ENCODE results near the gene PRKRIP1. TPM values are rescaled to one million over a fixed set of nuclear protein-coding genes. Genes with fewer than 3 reads are reported as not detected.
"Not testable (repeated sequence)": the region's sequence is repeated elsewhere in the genome, so short reads cannot be mapped to it uniquely, and the experiment has no call there.

Gene PRKRIP1, protein sequence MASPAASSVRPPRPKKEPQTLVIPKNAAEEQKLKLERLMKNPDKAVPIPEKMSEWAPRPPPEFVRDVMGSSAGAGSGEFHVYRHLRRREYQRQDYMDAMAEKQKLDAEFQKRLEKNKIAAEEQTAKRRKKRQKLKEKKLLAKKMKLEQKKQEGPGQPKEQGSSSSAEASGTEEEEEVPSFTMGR
- polyA plus RNA-seq (2013, experiment 1 of 2), result 20.9 TPM
- polyA plus RNA-seq (2013, experiment 2 of 2), result 20.7 TPM

DNA sequence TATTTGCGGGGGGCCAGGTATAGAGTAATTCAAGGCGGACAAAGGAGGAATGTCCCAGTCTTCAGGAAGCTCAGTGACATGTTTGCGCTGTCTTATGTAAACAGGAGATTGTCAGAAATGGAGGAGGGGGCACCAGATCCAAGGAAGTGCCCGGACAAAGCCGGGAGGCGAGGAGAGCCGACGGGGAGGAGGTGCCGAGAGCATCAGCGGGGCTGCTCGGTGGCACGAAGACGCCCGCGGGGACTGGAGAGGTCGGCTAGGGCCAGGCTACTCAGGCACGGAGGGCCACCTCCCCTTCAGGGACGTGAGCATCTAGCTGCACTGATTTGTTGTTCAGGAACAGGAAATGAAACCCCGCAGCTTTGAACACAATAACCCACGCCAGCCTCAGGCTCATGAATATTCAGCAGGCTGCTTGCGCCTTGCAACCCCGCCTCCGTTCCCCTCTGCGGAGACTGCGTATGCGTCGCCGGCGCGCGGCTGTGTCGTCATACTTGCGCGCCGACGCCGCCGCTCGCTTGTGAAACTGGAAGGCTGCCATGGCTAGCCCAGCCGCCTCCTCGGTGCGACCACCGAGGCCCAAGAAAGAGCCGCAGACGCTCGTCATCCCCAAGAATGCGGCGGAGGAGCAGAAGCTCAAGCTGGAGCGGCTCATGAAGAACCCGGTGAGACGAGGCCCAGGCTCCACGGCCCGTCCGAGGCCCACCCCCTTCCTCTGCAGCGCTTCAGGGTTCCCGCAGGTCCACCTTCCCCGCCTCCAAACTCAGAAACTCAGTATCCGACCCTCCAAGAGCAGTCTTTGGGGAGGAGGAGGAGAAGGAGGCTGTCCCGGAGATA lies at the start of gene PRKRIP1:
Gene PRKRIP1 (plus strand): TSS at position 491 of the 837 bp plus-strand sequence. CDS start 49 bp downstream, at position 540.
- Histone ChIP-seq H3K9me3 (ENCODE audit: insufficient read depth, low read depth, low read length) (no peaks in the 10 kb centered on the region), H3K27ac (ENCODE audit: low read depth, low read length) (peak within 1 kb of the TSS; percentile 93)
- under 1% methylated on average over 56 of the region's 59 CpGs for WGBS

DNA sequence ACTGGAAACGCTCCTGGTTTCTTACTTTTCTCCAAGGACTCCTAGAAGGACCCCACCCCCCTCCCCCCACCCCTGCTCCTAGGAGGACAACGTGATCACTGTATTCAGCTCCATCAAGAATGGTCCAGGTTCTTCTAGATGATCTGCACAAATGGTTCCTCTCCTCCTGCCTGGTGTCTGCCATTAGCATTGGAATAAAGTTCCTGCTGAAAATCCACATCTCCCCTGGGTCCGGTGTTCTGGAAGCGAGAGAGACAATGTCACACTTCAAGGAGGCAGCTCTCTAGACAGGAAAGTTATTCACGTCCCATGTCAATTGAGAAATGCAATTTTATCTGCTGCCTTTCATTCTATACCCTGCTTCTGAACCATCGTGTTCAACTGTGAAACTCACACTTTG lies 49.2 kb upstream of the PRKRIP1 start:
- not testable (repeated sequence) for H3K36me3 ChIP-seq (ENCODE audit: insufficient read depth, low read length); H3K27me3 ChIP-seq (ENCODE audit: insufficient read depth, low read length); H3K27ac ChIP-seq (ENCODE audit: low read depth, low read length); H3K9me3 ChIP-seq (ENCODE audit: insufficient read depth, low read depth, low read length); H3K4me3 ChIP-seq (ENCODE audit: low read length); H3K9ac ChIP-seq (ENCODE audit: low read depth, low read length); H3K4me1 ChIP-seq (ENCODE audit: insufficient read depth, low read length)
- 91% methylated on average over 2 of the region's 6 CpGs for WGBS

More for the DNA sequence above, at the start of gene PRKRIP1:
- Histone ChIP-seq H3K4me1 (ENCODE audit: insufficient read depth, low read length) (no peaks in the 10 kb centered on the region), H3K9ac (ENCODE audit: low read depth, low read length) (peak within 1 kb of the TSS; percentile 96), H3K4me3 (ENCODE audit: low read length) (peak within 1 kb of the TSS; percentile 88), H3K36me3 (ENCODE audit: insufficient read depth, low read length) (peaks cover 45% of the 10 kb centered on the region), H3K27me3 (ENCODE audit: insufficient read depth, low read length) (no peaks in the 10 kb centered on the region)

DNA sequence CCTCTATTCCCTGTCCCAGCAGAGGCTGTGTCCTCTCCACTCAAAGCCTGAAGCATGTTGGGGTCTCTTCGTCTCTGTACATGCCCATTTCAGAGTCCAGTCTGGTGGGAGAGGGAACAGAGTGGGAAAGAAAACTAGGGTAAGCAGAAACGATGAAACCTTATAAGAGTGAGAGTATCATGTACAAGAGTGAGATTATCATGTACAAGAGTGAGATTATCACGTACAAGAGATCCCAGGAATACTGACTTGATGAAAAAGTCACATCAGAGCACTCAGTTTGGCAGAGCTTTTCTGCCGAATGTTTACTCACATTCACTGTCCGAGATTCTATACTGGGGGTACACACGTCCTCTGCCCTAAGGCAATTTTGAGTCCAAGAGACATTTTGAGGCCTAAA lies 39.8 kb upstream of the PRKRIP1 start, which contains the start of gene SPDYE6:
Gene SPDYE6 (minus strand): TSS at position 101 of the 400 bp plus-strand sequence. CDS start 421 bp downstream, outside the sequence.
- not testable (repeated sequence) for H3K36me3 ChIP-seq (ENCODE audit: insufficient read depth, low read length); H3K27ac ChIP-seq (ENCODE audit: low read depth, low read length); H3K4me3 ChIP-seq (ENCODE audit: low read length); H3K27me3 ChIP-seq (ENCODE audit: insufficient read depth, low read length); H3K9me3 ChIP-seq (ENCODE audit: insufficient read depth, low read depth, low read length); H3K4me1 ChIP-seq (ENCODE audit: insufficient read depth, low read length); H3K9ac ChIP-seq (ENCODE audit: low read depth, low read length)
- no CpG with 5 or more reads among the region's 6 CpGs for WGBS

DNA sequence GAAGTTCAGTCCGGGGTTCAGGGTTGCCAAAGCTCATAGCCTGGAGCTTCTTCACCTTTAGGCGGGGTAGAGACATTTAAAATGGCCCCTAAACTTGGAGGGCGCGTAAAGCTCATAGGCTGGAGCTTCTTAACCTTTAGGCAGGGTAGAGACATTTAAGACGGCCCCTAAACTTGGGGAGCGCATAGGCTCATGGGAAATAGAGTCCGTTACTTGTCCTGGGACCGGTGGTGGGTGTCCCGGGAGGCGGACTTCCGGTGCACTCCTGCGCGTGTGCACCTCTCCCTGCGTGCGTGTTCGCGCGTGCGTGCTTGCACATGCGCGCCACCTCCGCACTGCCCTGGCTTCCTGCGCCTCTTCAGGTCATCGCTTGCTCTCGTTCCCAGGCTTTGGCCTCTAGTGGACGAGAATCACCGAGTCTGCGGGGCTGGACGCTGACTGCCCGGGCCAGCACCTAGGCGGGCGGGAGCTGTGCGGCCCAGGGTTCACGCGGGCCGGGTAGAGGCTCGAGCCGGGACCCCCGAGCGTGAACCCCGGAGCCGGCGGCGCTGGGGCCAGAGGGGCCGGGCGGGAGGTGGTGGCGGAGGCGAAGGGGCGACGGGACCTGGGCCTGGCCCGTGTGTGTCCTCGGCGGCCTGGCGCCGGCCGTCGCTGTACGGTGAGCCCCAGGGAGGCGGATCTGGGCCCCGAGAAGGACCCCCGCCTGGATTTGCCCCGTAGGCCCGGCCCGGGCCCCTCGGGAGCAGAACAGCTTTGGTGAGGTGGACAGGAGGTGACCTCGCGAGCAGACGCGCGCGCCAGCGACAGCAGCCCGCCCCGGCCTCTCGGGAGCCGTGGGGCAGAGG lies 32.4 kb upstream of the PRKRIP1 start:
- not testable (repeated sequence) for H3K27ac ChIP-seq (ENCODE audit: low read depth, low read length)
- WGBS, result under 1% methylated on average over 76 of the region's 76 CpGs

DNA sequence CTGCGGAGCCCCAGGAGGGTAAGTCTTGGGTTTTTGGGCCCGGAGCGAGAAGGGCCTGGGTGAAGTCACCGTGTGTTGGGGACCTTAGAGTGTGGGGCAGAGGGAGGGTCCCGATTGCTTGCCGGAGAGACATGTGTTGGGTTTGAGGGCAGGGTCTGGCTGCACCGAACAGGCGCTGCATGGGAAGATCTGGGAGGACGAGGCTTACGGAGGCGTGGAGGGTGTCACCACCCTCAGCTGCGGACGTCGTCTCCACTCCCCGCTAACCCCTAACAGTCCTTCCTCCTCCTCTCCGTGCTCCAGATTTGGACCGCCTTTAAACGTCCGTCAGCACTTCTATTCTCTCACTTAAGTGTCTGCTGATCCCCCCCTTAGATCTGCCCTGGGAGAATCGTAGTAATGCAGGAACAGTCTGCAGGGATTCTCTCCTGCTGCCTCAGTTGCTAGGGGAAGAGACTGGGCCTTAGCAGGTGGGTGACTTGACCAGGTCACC lies 31.7 kb upstream of the PRKRIP1 start:
- Histone ChIP-seq H3K9ac (ENCODE audit: low read depth, low read length) (peak overlapping the region; percentile 51), H3K4me3 (ENCODE audit: low read length) (peak overlapping the region; percentile 60)

More for the DNA sequence above, 32.4 kb upstream of the PRKRIP1 start:
- H3K4me1 ChIP-seq (ENCODE audit: insufficient read depth, low read length); H3K27me3 ChIP-seq (ENCODE audit: insufficient read depth, low read length); H3K9me3 ChIP-seq (ENCODE audit: insufficient read depth, low read depth, low read length): not testable (repeated sequence)
- peak overlapping the region; percentile 60 for H3K4me3 ChIP-seq (ENCODE audit: low read length)
- H3K9ac ChIP-seq (ENCODE audit: low read depth, low read length), result peak overlapping the region; percentile 51
- peaks cover 12% of the 10 kb centered on the region; the same call in 1 of the 2 replicates for H3K36me3 ChIP-seq (ENCODE audit: insufficient read depth, low read length)

DNA sequence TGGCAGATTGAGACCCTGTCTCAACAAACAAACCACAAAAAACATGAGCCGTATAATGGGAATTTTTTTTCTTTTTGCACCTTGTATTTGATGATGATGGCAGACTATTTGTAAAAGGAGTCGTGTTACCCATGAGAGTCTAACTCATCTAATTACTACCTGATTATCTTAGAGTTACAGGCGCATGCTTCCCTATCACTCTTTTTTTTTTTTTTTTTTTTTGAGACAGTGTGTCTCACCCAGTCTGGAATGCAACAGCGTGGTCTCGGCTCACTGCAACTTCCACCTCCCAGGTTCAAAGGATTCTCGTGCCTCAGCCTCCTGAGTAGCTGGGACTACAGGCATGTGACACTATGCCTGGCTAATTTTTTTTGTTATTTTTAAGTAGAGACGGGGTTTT lies 30.8 kb upstream of the PRKRIP1 start:
- H3K9ac ChIP-seq (ENCODE audit: low read depth, low read length); H3K27me3 ChIP-seq (ENCODE audit: insufficient read depth, low read length); H3K4me1 ChIP-seq (ENCODE audit: insufficient read depth, low read length); H3K4me3 ChIP-seq (ENCODE audit: low read length); H3K27ac ChIP-seq (ENCODE audit: low read depth, low read length); H3K9me3 ChIP-seq (ENCODE audit: insufficient read depth, low read depth, low read length): not testable (repeated sequence)
- 83% methylated on average over 2 of the region's 7 CpGs for WGBS
- H3K36me3 ChIP-seq (ENCODE audit: insufficient read depth, low read length), result peaks cover 15% of the 10 kb centered on the region; the same call in 1 of the 2 replicates

More for the DNA sequence above, 31.7 kb upstream of the PRKRIP1 start:
- not testable (repeated sequence) for H3K9me3 ChIP-seq (ENCODE audit: insufficient read depth, low read depth, low read length); H3K4me1 ChIP-seq (ENCODE audit: insufficient read depth, low read length); H3K27me3 ChIP-seq (ENCODE audit: insufficient read depth, low read length); H3K27ac ChIP-seq (ENCODE audit: low read depth, low read length)
- 0% methylated on average over 12 of the region's 20 CpGs for WGBS
- H3K36me3 ChIP-seq (ENCODE audit: insufficient read depth, low read length), result peaks cover 12% of the 10 kb centered on the region; the same call in 1 of the 2 replicates

DNA sequence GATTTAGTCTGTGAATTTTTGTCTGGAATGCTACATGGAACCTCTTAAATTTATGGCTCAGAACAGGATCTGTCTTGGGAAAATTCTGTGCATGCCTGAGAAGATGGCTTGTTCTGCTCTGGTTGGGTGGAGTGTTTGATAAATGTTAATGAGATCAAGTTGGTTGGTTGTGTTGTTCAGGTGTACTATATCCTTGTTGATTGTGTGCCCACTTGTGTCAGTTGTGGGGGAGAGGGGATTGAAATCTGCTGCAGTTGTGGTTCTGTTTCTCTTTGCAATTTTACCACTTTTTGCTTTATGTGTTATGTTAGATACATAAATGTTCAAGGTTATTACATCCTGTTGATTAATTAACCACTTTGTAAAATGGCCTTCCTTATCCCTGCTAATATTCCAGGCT lies 26.1 kb upstream of the PRKRIP1 start:
- not testable (repeated sequence) for H3K4me1 ChIP-seq (ENCODE audit: insufficient read depth, low read length); H3K27ac ChIP-seq (ENCODE audit: low read depth, low read length); H3K9ac ChIP-seq (ENCODE audit: low read depth, low read length); H3K27me3 ChIP-seq (ENCODE audit: insufficient read depth, low read length); H3K4me3 ChIP-seq (ENCODE audit: low read length); H3K9me3 ChIP-seq (ENCODE audit: insufficient read depth, low read depth, low read length)
- peaks cover 18% of the 10 kb centered on the region; the same call in 1 of the 2 replicates for H3K36me3 ChIP-seq (ENCODE audit: insufficient read depth, low read length)

DNA sequence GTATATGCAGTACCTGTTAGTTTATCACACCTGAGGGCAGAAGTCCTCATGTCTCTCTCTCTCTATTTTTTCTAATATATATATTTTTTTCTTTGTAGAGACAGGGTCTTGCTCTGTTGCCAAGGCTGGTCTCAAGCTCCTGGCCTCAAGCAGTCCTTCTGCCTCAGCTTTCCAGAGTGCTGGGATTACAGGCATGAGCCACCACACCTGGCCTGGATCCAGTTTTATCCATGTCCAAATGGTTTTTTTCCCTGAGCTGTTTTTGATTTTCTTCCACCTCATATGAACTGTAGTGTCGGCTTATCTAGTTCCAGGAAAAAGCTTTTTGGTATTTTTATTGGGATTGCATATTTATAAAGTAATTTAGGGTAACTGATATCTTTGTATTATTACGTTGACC lies 23.4 kb upstream of the PRKRIP1 start:
- WGBS, result no CpG with 5 or more reads among the region's 2 CpGs
- peaks cover 22% of the 10 kb centered on the region for H3K36me3 ChIP-seq (ENCODE audit: insufficient read depth, low read length)

DNA sequence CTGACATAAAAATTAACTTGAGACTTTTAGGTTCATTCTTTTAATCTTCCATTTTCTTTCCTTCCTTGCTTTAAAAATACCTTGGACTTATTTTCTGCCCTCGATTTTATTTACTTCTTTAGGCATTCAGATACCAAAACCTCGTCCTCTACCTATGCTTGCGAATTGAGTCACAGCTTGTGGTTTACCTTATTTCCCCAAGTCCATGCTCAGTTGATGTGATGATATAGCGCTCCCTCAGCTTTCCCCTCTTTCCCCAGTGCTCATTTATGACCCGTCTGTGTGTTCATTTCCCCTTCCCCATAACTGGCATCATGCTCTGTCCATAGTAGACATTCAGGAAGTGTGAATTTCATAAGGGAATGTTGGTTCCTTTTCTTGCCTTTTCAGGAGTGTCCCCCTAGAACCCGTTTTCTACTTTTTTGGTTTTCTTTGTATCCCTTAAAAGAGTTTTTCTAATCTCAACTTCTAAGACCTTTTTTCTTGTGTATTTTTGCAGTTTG lies 19.1 kb upstream of the PRKRIP1 start:
- H3K36me3 ChIP-seq (ENCODE audit: insufficient read depth, low read length), result peaks cover 43% of the 10 kb centered on the region
- H3K27ac ChIP-seq (ENCODE audit: low read depth, low read length), result no peak overlapping the region
- WGBS, result 93% methylated on average over 6 of the region's 6 CpGs
- H3K4me1 ChIP-seq (ENCODE audit: insufficient read depth, low read length), result peaks cover 9% of the 10 kb centered on the region
- H3K4me3 ChIP-seq (ENCODE audit: low read length), result no peak overlapping the region
- H3K27me3 ChIP-seq (ENCODE audit: insufficient read depth, low read length), result no peaks in the 10 kb centered on the region
- no peaks in the 10 kb centered on the region for H3K9me3 ChIP-seq (ENCODE audit: insufficient read depth, low read depth, low read length)
- H3K9ac ChIP-seq (ENCODE audit: low read depth, low read length), result no peak overlapping the region

More for the DNA sequence above, 23.4 kb upstream of the PRKRIP1 start:
- H3K4me1 ChIP-seq (ENCODE audit: insufficient read depth, low read length); H3K9me3 ChIP-seq (ENCODE audit: insufficient read depth, low read depth, low read length); H3K27ac ChIP-seq (ENCODE audit: low read depth, low read length); H3K9ac ChIP-seq (ENCODE audit: low read depth, low read length); H3K4me3 ChIP-seq (ENCODE audit: low read length); H3K27me3 ChIP-seq (ENCODE audit: insufficient read depth, low read length): not testable (repeated sequence)

DNA sequence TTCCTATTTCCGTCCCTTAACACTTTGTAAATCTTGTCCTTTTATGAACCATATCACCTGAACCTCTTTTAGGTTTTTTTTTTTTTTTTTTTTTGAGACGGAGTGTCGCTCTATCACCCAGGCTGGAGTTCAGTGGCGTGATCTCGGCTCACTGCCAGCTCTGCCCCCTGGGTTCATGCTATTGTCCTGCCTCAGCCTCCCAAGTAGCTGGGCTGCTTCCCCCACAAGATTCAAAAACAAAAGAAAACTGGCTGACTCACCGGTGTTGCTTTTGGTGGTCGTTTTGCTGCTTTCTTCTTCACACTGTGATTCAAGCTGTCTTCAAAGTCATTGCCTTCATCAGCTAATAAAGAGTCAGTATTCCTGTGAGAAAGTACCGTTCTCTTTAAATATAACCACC lies 15.3 kb upstream of the PRKRIP1 start:
- not testable (repeated sequence) for H3K27me3 ChIP-seq (ENCODE audit: insufficient read depth, low read length); H3K4me3 ChIP-seq (ENCODE audit: low read length); H3K9me3 ChIP-seq (ENCODE audit: insufficient read depth, low read depth, low read length); H3K9ac ChIP-seq (ENCODE audit: low read depth, low read length); H3K4me1 ChIP-seq (ENCODE audit: insufficient read depth, low read length)
- peak overlapping the region; percentile 86; the same call in 1 of the 2 replicates for H3K27ac ChIP-seq (ENCODE audit: low read depth, low read length)
- 39% methylated on average over 8 of the region's 8 CpGs for WGBS
- H3K36me3 ChIP-seq (ENCODE audit: insufficient read depth, low read length), result peaks cover 45% of the 10 kb centered on the region
